ENCODE measurements around the gene NKX1-1.

Gene NKX1-1

DNA sequence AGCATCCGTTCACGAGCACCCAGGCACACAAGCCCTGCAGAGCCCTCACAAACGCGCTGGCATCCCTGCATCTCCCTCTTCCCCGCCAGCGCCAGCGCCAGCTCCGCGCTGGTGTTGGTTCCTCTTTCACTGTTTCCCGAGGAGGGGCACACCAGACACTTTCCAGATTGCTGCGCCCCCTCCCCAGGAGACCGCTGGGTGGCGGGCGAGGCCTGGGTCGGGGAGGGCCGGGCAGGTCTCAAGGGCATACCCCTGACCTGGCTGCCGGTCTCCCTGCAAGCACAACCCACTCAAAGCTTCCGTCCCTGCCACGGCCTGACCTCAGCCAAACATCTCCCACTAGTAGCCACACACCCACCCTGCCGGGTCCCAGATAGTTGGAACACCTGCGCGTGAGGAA, 2.2 kb upstream of the NKX1-1 start:
- H3K36me3 ChIP-seq (ENCODE audit: control insufficient read depth in 1 of 2, insufficient read depth in 2 of 2, low read length in 2 of 2) = no peaks in the 10 kb centered on the region
- H2BK120ac ChIP-seq (ENCODE audit: insufficient read depth, low read length, poor library complexity) = no peak overlapping the region
- peaks cover 38% of the 10 kb centered on the region for H3K9me3 ChIP-seq (ENCODE audit: insufficient read depth, low read depth, low read length)
- no peak overlapping the region for H3K14ac ChIP-seq (ENCODE audit: low read length)
- no peak overlapping the region for H3K27ac ChIP-seq (ENCODE audit: low read depth, low read length)
- peaks cover 69% of the 10 kb centered on the region for H3K27me3 ChIP-seq (ENCODE audit: insufficient read depth, low read length)
- H3K4me2 ChIP-seq (ENCODE audit: low read length) = no peak overlapping the region
- no peak overlapping the region for H3K4me3 ChIP-seq (ENCODE audit: low read depth, low read length)
- no peak overlapping the region for H3K18ac ChIP-seq (ENCODE audit: low read length)
- H3K79me1 ChIP-seq (ENCODE audit: low read length) = no peaks in the 10 kb centered on the region
- no peak overlapping the region for H4K12ac ChIP-seq (ENCODE audit: low read depth, low read length)
- H2BK5ac ChIP-seq (ENCODE audit: low read depth, low read length, poor library complexity) = no peak overlapping the region
- H3K23ac ChIP-seq (ENCODE audit: low read length) = no peak overlapping the region
- no peak overlapping the region for H3K4ac ChIP-seq (ENCODE audit: low read depth, low read length)
- no peaks in the 10 kb centered on the region for H3K79me2 ChIP-seq (ENCODE audit: control insufficient read depth, insufficient read depth, low read length, poor library complexity)
- H2AK5ac ChIP-seq (ENCODE audit: low read length) = no peak overlapping the region
- WGBS (ENCODE audit: extremely low coverage, insufficient coverage, insufficient read length) = no CpG with 5 or more reads among the region's 22 CpGs
- H4K91ac ChIP-seq (ENCODE audit: low read depth, low read length) = no peak overlapping the region
- no peaks in the 10 kb centered on the region for H3K4me1 ChIP-seq (ENCODE audit: control insufficient read depth in 1 of 2, insufficient read depth in 2 of 2, low read length in 2 of 2)
- no peak overlapping the region for H3K9ac ChIP-seq (ENCODE audit: low read length)
- DNase-seq = no peak
- H2BK12ac ChIP-seq (ENCODE audit: low read length) = no peak overlapping the region
- no peak overlapping the region for H4K8ac ChIP-seq (ENCODE audit: low read depth, low read length)
- no peak overlapping the region for H2AFZ ChIP-seq (ENCODE audit: insufficient read depth, low read length, poor library complexity)

DNA sequence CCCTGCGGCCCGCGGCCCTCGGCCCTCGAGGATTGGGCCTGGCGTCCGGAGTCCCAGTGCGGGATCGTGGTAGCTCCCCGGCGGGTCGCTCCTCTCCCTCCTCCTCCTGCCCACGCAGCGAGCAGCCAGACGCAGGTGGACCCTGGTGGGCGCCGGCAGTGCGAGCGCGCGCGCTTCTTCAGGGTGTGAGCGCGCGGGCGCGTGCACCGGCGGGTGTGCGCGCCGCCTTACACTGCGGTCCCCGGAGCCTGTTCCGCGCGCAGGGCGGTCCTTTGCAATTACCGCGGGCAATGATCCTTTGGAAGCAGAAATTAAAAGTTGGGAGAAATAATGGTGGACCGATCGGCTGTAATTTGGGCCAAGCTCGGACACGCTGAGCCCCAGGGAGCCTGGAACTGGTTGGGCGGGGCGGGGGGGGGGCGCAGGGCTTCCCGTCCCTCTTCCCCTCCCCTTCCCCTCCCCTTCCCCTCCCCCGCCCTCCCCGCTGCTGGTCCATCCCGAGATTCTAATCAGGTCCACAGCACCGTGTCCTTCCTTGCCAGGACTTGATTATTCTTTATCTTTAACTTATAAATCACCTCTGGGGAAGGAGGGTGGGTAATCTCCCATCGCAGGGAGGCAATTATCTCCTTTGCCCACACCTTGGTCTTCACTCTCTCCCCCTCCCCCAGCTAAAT, 1.6 kb upstream of the NKX1-1 start:
- H3K9me3 ChIP-seq (ENCODE audit: insufficient read depth, low read depth, low read length) = peaks cover 36% of the 10 kb centered on the region
- WGBS (ENCODE audit: extremely low coverage, insufficient coverage, insufficient read length) = no CpG with 5 or more reads among the region's 53 CpGs
- no peak overlapping the region for H3K23ac ChIP-seq (ENCODE audit: low read length)
- H3K27me3 ChIP-seq (ENCODE audit: insufficient read depth, low read length) = peaks cover 69% of the 10 kb centered on the region
- H2BK120ac ChIP-seq (ENCODE audit: insufficient read depth, low read length, poor library complexity) = no peak overlapping the region
- H3K18ac ChIP-seq (ENCODE audit: low read length) = no peak overlapping the region
- no peak overlapping the region for H2AFZ ChIP-seq (ENCODE audit: insufficient read depth, low read length, poor library complexity)
- H3K4me1 ChIP-seq (ENCODE audit: control insufficient read depth in 1 of 2, insufficient read depth in 2 of 2, low read length in 2 of 2) = no peaks in the 10 kb centered on the region
- DNase-seq = no peak
- H3K4me3 ChIP-seq (ENCODE audit: low read depth, low read length) = no peak overlapping the region
- H3K9ac ChIP-seq (ENCODE audit: low read length) = no peak overlapping the region
- no peak overlapping the region for H4K12ac ChIP-seq (ENCODE audit: low read depth, low read length)
- H2BK12ac ChIP-seq (ENCODE audit: low read length) = no peak overlapping the region
- H3K14ac ChIP-seq (ENCODE audit: low read length) = no peak overlapping the region
- no peak overlapping the region for H3K4me2 ChIP-seq (ENCODE audit: low read length)
- H3K79me1 ChIP-seq (ENCODE audit: low read length) = no peaks in the 10 kb centered on the region
- H2AK5ac ChIP-seq (ENCODE audit: low read length) = no peak overlapping the region
- H3K27ac ChIP-seq (ENCODE audit: low read depth, low read length) = no peak overlapping the region
- H3K4ac ChIP-seq (ENCODE audit: low read depth, low read length) = no peak overlapping the region
- no peaks in the 10 kb centered on the region for H3K79me2 ChIP-seq (ENCODE audit: control insufficient read depth, insufficient read depth, low read length, poor library complexity)
- no peak overlapping the region for H4K91ac ChIP-seq (ENCODE audit: low read depth, low read length)
- H2BK5ac ChIP-seq (ENCODE audit: low read depth, low read length, poor library complexity) = no peak overlapping the region
- H3K36me3 ChIP-seq (ENCODE audit: control insufficient read depth in 1 of 2, insufficient read depth in 2 of 2, low read length in 2 of 2) = no peaks in the 10 kb centered on the region
- H4K8ac ChIP-seq (ENCODE audit: low read depth, low read length) = no peak overlapping the region

DNA sequence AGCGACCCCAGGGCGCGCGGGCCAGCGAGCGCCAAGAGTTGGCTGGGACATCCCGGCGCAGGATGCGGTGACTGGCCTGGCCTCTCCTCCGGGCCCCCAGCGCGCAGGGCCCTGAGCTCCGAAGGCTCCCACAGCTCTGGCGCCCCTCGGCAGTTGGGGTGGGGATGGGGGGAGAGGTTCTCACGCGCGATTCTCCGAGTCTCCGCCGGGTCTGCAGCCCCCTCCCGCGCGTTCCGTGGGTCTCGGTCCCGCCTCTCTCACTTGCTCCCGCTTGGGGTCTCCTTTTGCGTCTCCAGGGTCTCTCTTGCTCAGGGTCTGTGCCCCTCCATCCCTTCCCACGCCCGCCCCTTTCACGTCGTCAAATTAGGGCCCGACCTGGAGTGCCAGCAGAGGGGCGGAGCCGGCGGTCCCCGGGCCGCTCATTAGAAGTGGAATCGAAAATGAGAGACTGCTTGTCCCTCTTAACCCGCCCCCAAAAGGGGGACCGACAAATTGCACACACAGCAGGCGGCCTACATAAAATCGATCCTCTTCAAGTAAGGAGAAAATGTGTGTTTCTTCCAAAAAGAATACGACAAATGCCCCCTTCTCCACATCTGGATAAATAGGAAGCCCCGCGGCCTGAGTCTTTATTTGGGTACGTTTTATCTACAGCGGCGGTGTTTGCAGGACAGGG, 877 bp upstream of the NKX1-1 start:
- no peak overlapping the region for H3K4me2 ChIP-seq (ENCODE audit: low read length)
- no peak overlapping the region for H3K4me3 ChIP-seq (ENCODE audit: low read depth, low read length)
- H3K79me2 ChIP-seq (ENCODE audit: control insufficient read depth, insufficient read depth, low read length, poor library complexity) = no peaks in the 10 kb centered on the region
- no peak overlapping the region for H4K12ac ChIP-seq (ENCODE audit: low read depth, low read length)
- WGBS (ENCODE audit: extremely low coverage, insufficient coverage, insufficient read length) = no CpG with 5 or more reads among the region's 50 CpGs
- H3K9me3 ChIP-seq (ENCODE audit: insufficient read depth, low read depth, low read length) = peaks cover 35% of the 10 kb centered on the region
- no peak overlapping the region for H2AK5ac ChIP-seq (ENCODE audit: low read length)
- H3K27ac ChIP-seq (ENCODE audit: low read depth, low read length) = no peak overlapping the region
- no peak overlapping the region for H3K23ac ChIP-seq (ENCODE audit: low read length)
- H3K4ac ChIP-seq (ENCODE audit: low read depth, low read length) = no peak overlapping the region
- H3K4me1 ChIP-seq (ENCODE audit: control insufficient read depth in 1 of 2, insufficient read depth in 2 of 2, low read length in 2 of 2) = no peaks in the 10 kb centered on the region
- no peak overlapping the region for H3K9ac ChIP-seq (ENCODE audit: low read length)
- no peak overlapping the region for H2BK120ac ChIP-seq (ENCODE audit: insufficient read depth, low read length, poor library complexity)
- H4K8ac ChIP-seq (ENCODE audit: low read depth, low read length) = no peak overlapping the region
- H3K79me1 ChIP-seq (ENCODE audit: low read length) = no peaks in the 10 kb centered on the region
- no peak for DNase-seq
- no peak overlapping the region for H2BK12ac ChIP-seq (ENCODE audit: low read length)
- H3K14ac ChIP-seq (ENCODE audit: low read length) = no peak overlapping the region
- peaks cover 75% of the 10 kb centered on the region for H3K27me3 ChIP-seq (ENCODE audit: insufficient read depth, low read length)
- H3K36me3 ChIP-seq (ENCODE audit: control insufficient read depth in 1 of 2, insufficient read depth in 2 of 2, low read length in 2 of 2) = no peaks in the 10 kb centered on the region
- no peak overlapping the region for H3K18ac ChIP-seq (ENCODE audit: low read length)
- H2AFZ ChIP-seq (ENCODE audit: insufficient read depth, low read length, poor library complexity) = no peak overlapping the region
- H2BK5ac ChIP-seq (ENCODE audit: low read depth, low read length, poor library complexity) = no peak overlapping the region
- H4K91ac ChIP-seq (ENCODE audit: low read depth, low read length) = no peak overlapping the region

DNA sequence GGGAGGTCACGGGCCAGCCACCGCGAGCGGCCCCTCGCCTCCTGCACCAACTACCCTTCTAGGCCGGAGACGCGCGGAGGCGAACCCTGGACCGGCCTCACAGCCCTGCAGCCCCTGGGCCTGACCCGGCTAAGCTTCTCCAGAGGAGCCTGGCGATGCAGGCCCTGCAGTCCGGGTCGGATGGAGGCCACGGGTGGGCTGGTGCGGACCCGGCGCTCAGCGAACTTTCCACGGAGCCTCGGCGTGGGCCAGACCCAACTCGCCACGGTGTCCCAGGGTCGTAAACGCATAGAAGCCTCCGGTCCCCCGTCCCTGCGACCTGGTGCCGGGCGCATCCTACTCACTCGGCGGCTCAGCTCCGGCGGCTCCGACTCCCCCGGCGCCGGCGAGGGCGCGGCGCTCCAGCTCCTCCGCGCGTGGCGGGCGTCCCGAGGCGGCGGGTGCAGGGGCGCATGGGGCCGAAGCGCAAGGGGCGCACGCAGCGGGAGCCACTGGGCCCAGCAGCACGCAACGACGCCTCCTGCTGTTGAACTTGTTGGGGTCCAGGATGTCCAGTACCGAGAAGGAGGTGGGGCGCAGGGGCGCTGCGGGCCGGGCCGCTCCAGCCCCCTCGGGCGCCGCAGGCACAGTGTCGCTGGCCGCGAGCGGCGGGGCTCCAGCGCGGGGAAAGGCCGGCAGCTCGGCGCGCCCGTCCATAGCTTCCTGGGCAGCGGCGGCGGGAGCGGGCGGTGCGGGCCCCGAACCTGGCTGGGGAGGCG, 427 bp downstream of the NKX1-1 start:
- no peak overlapping the region for H3K27ac ChIP-seq (ENCODE audit: low read depth, low read length)
- no peak overlapping the region for H2AFZ ChIP-seq (ENCODE audit: insufficient read depth, low read length, poor library complexity)
- DNase-seq = no peak
- H3K9me3 ChIP-seq (ENCODE audit: insufficient read depth, low read depth, low read length) = peaks cover 36% of the 10 kb centered on the region
- no peak overlapping the region for H3K14ac ChIP-seq (ENCODE audit: low read length)
- H3K4me2 ChIP-seq (ENCODE audit: low read length) = no peak overlapping the region
- no peak overlapping the region for H4K8ac ChIP-seq (ENCODE audit: low read depth, low read length)
- H4K12ac ChIP-seq (ENCODE audit: low read depth, low read length) = no peak overlapping the region
- H3K9ac ChIP-seq (ENCODE audit: low read length) = no peak overlapping the region
- no peak overlapping the region for H4K91ac ChIP-seq (ENCODE audit: low read depth, low read length)
- H3K79me2 ChIP-seq (ENCODE audit: control insufficient read depth, insufficient read depth, low read length, poor library complexity) = no peaks in the 10 kb centered on the region
- H2BK120ac ChIP-seq (ENCODE audit: insufficient read depth, low read length, poor library complexity) = no peak overlapping the region
- no peaks in the 10 kb centered on the region for H3K79me1 ChIP-seq (ENCODE audit: low read length)
- H3K4me3 ChIP-seq (ENCODE audit: low read depth, low read length) = no peak overlapping the region
- no peak overlapping the region for H2BK12ac ChIP-seq (ENCODE audit: low read length)
- WGBS (ENCODE audit: extremely low coverage, insufficient coverage, insufficient read length) = no CpG with 5 or more reads among the region's 90 CpGs
- H3K27me3 ChIP-seq (ENCODE audit: insufficient read depth, low read length) = peaks cover 86% of the 10 kb centered on the region
- H3K23ac ChIP-seq (ENCODE audit: low read length) = no peak overlapping the region
- H3K36me3 ChIP-seq (ENCODE audit: control insufficient read depth in 1 of 2, insufficient read depth in 2 of 2, low read length in 2 of 2) = no peaks in the 10 kb centered on the region
- no peak overlapping the region for H2BK5ac ChIP-seq (ENCODE audit: low read depth, low read length, poor library complexity)
- H2AK5ac ChIP-seq (ENCODE audit: low read length) = no peak overlapping the region
- no peak overlapping the region for H3K18ac ChIP-seq (ENCODE audit: low read length)
- H3K4me1 ChIP-seq (ENCODE audit: control insufficient read depth in 1 of 2, insufficient read depth in 2 of 2, low read length in 2 of 2) = no peaks in the 10 kb centered on the region
- no peak overlapping the region for H3K4ac ChIP-seq (ENCODE audit: low read depth, low read length)

Measured in trophoblast cell (in vitro differentiated cells and primary cell).